ENCODE results near the gene USH1C.

The USH1C gene

DNA sequence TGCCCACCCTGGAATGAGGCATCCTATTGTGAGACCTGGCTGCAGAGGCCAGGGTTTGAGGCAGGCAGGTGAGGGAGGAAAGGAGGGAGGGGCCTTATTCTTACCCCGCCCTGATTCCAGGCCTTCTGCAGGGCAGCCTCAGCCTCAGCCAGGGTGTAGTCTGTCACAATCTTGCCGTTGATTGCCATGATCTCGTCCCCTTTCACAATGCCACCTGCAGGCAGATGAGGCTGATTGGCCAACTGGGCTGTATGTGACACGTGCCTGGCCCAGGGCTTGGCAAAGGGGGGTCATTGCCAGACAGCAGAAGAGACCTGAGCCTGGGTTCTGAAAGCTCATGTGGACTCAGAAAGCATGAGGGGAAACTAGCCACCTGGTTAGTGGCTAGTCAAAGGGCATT lies 46.2 kb downstream of the USH1C start:
- DNase-seq: peak; percentile 51 to 56

GRCh38 chr11:17496406-17496805 lies 47.8 kb downstream of the USH1C start:
- DNase-seq: no peak

GRCh38 chr11:17494019-17494418 lies 50.2 kb downstream of the USH1C start:
- DNase-seq: no peak

DNA sequence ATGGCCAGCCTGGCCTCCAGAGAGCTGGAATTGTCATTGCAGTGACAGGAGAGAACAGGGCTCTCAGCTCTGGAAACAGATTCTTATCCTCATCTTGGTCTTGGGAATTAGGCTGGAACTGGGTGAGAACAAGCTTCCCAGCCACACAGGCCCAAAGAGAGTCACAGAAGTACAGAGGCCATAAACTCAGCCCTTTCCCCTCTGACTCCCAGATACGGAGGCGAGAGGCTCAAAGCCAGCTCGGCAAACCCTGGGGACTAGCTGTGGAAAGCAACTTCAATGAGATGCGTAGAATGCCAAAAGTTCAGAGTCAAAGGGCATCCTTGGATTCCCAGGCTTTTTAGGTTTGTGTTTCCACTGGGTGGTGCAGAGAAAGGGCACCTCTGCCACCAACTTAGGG lies 53.3 kb downstream of the USH1C start:
- no peak for DNase-seq

GRCh38 chr11:17490232-17490631 lies 54.0 kb downstream of the USH1C start:
- no peak for DNase-seq

- no peak for DNase-seq
These were observed 54.5 kb downstream of the USH1C start for GRCh38 chr11:17489751-17490150.

DNA sequence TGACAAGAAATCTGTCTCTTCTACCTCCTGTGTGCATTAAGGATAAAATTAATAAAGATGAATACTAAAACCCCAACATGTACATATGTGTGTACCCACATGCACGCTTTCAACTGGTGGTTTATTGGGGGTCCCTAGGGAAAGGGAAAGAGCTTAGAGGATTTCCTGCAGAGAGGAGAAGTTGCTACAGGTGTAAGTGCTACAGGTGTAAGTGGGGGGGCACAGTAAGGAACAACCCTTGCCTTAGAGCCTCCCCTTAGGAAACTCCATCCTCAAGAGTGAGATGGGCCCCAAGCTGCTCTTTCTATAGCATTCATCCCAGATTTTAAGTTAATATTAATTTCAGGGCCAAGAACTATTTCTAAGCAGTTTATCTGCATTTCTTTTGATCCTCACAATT lies 55.7 kb downstream of the USH1C start:
- DNase-seq: no peak

DNA sequence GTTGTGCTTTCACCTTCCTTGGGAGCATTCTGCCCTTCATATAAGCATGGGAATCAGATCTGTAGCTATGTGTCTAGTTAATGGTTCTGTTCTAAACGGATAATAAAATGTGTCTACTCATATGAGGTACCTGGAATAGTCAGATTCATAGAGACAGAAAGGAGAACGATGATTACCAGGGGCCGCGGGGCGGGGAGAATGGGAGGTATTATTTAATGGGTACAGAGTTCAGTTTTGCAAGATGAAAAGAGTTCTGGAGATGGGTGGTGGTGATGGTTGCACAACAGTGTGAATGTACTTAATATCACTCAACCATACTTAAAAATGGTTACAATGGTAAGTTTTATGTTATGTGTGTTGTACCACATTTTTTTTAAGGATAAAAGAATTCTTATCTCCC lies 57.6 kb downstream of the USH1C start:
- no peak for DNase-seq

GRCh38 chr11:17483505-17483904 lies 60.7 kb downstream of the USH1C start:
- no peak for DNase-seq

DNA sequence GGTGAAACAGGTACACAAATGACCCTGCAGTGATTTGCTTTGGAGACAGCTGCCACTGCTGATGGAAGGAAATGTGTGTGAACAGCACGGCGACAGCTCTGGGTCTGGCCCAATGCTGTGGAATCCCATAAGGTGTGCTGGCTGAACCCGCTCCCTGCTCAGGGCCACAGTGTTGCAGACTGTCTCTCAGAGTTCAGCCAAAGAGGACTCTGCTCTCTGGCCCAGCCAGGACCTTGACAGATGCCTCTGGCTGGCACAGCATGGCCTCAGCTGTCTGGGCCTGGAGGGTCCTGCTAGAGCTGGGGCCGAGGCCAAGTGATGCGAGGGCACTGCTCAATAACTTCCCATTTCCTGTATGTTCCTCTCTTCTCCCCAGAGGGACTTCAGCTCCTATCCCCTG lies 62.3 kb downstream of the USH1C start:
- no peak for DNase-seq

GRCh38 chr11:17479284-17480214 lies 64.7 kb downstream of the USH1C start:
- no peak for DNase-seq

- DNase-seq: no peak
These were observed 66.1 kb downstream of the USH1C start for GRCh38 chr11:17478070-17478469.

DNA sequence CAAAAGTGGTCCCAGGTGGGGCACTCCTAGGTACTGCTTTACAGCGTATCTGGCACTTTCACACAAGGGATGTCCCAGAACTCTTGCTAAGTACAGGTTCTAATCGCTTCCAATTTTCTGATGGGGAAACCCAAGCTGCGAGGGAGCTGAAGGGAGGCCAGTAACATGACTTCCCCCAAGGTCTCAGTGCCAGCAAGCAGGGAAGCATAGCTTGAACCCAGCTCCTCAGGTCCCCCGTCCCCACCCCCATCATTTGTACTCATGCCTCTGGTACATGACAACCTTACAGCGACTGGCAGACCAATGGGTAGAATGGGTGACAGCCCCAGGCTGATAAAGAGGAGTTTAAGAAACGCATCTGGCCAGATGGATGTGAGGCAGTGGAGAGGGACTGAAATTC lies 66.9 kb downstream of the USH1C start:
- DNase-seq: no peak

DNA sequence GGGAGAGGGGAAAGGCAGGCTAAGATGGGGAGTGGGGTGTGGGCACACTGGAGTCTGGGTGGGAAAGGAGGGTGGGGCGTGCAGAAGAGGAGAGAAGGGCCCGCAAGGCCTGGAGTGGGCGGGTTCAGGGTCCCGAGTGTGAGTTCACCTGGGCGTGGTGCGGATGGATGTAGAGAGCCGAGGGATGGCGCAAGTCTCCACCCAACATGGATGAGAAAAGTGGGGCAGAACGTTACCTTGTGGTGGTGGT lies 67.2 kb downstream of the USH1C start:
- DNase-seq: no peak

- no peak for DNase-seq
These were observed 67.7 kb downstream of the USH1C start, which contains the start of gene ABCC8 for GRCh38 chr11:17476317-17477083. TSS of gene ABCC8 (minus strand) at chr11:17476845. CDS start at chr11:17476776, 69 bp downstream.

- DNase-seq: no peak
These were observed 68.4 kb downstream of the USH1C start for GRCh38 chr11:17475666-17476316.

GRCh38 chr11:17473071-17473744 lies 71.0 kb downstream of the USH1C start:
- no peak for DNase-seq

DNA sequence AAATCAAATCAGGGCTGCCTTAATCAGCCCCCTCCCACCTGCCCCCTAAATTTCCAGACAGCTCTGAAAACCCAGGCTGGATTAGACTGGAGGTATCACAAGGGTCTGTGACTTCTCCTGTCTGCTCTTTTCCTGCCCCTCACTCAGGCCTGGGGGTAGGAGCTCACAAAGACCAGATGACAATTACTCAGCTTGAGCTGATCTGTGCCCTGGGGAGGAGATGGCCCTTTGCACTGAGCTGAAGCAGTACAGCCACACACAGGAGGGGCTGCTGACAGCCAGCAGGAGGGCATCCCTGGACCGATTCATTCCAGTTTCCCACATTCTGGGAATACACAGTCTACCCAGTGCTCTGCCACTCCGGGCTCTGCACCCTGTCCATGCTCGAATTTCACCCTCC lies 71.7 kb downstream of the USH1C start:
- DNase-seq: no peak

DNA sequence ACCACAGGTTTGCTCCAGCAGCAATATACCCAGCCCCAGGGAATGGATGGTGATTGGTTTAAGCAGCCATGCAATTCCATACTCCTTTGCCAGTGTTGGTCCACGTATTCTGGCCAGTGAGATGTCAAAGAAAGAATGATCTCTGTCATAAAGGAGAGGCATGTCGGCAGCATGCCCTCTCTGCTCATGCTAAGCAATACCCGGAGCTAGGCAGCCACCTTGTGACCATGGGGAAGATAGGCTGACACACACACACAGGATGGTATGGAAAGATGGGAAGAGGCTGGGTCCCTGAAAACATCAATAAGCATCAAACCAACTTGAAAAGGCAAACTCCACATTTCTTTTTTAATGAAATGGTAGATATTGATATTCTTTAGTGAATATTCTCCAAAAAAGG lies 72.7 kb downstream of the USH1C start:
- DNase-seq: no peak

GRCh38 chr11:17469998-17470397 lies 74.2 kb downstream of the USH1C start:
- no peak for DNase-seq

GRCh38 chr11:17468122-17468521 lies 76.1 kb downstream of the USH1C start:
- DNase-seq: no peak

- no peak for DNase-seq
These were observed 80.6 kb downstream of the USH1C start for GRCh38 chr11:17463546-17464174.

GRCh38 chr11:17462940-17463339 lies 81.3 kb downstream of the USH1C start:
- DNase-seq: no peak

Measured in AML-193 (cell line).